Skeletal muscle satellite cell (primary cell): ENCODE measurements around the gene ABCG5. TPM values are rescaled to one million over a fixed set of nuclear protein-coding genes. Genes with fewer than 3 reads are reported as not detected.

Source experiments
- H3K27me3 ChIP-seq: 2 replicates; pipeline ENCODE4 v1.7.0; 2013; ENCODE audit warnings: low read length; ENCODE audit not compliant: control insufficient read depth, insufficient read depth
- H3K36me3 ChIP-seq: 2 replicates; pipeline ENCODE4 v1.7.0; 2013; ENCODE audit warnings: mild to moderate bottlenecking, control low read depth, low read length; ENCODE audit not compliant: insufficient read depth
- H3K4me1 ChIP-seq: 2 replicates; pipeline ENCODE4 v1.7.0; 2013; ENCODE audit warnings: low read length; ENCODE audit not compliant: control insufficient read depth, insufficient read depth
- H3K4me2 ChIP-seq: 2 replicates; pipeline ENCODE4 v1.7.0; 2013; ENCODE audit warnings: mild to moderate bottlenecking, low read length
- H3K4me3 ChIP-seq: 2 replicates; pipeline ENCODE4 v1.7.0; 2013; ENCODE audit warnings: low read length
- H3K9ac ChIP-seq: 2 replicates; pipeline ENCODE4 v1.7.0; 2013; ENCODE audit warnings: mild to moderate bottlenecking, low read depth, low read length, moderate library complexity
- H3K9me3 ChIP-seq: replicated peaks from 2 replicates; pipeline ENCODE4 v1.7.0; 2013; ENCODE audit warnings: mild to moderate bottlenecking, control low read depth, low read length
- small RNA-seq: library from RNA; depleted of rRNA; stranded (forward); fragments of <200 nt; gene quantifications from one replicate; pipeline ENCODE3, GENCODE V24; 2012

The ABCG5 gene

DNA sequence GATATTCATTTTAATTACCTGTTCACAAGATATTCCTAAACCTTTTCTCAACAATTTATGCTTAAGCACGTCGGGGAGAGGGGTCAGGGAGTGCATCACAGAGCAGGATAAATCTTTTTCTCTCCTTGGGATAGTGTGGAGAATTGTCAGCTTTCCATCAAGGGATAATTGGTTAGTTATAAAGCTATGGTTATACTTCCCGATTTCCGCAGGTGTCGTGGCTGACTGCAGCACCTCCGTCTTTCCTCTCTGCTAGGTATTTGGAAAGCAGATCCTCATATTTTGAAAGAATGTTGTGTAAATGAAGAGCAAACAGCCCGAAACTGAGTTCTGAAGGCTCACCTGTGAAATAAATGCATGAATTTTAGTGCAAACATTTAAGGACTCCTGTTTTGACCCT, 64.0 kb downstream of the ABCG5 start:
- peak overlapping the region; percentile 85 for H3K9ac ChIP-seq
- peak overlapping the region; percentile 83 for H3K4me2 ChIP-seq
- H3K36me3 ChIP-seq, result peaks cover 5% of the 10 kb centered on the region
- H3K9me3 ChIP-seq, result no peaks in the 10 kb centered on the region
- no peaks in the 10 kb centered on the region for H3K4me1 ChIP-seq
- no peaks in the 10 kb centered on the region for H3K27me3 ChIP-seq
- H3K4me3 ChIP-seq, result peak overlapping the region; percentile 90

GRCh38 chr2:43773876-43774613, 64.6 kb downstream of the ABCG5 start, which contains the start of gene DYNC2LI1:
DYNC2LI1 (plus strand) TSS chr2:43774039; CDS start chr2:43774139, 100 bp downstream.
- no peaks in the 10 kb centered on the region for H3K4me1 ChIP-seq
- peak within 1 kb of the TSS; percentile 85 for H3K9ac ChIP-seq
- H3K4me3 ChIP-seq, result peak within 1 kb of the TSS; percentile 90
- H3K27me3 ChIP-seq, result no peaks in the 10 kb centered on the region
- H3K4me2 ChIP-seq, result peak within 1 kb of the TSS; percentile 83
- no peaks in the 10 kb centered on the region for H3K9me3 ChIP-seq
- H3K36me3 ChIP-seq, result peaks cover 5% of the 10 kb centered on the region

DNA sequence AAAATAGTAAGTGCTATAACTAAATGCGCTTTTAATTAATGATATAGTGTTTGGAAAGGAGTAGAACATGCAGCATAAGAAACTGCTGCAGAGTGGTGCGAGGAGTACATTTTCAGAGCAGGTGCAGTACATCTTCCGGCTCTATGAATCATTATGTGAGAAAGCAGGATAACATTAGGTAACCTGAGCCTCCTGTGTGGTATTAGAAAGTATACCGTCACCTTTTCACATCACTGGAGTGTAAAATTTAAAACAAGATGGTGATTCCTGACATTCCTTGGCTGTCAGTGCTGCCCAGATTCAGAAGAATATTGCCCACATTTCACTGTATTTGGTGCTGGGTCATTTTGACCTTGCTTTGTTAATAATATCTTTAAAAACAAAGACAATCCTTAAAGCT, 72.6 kb downstream of the ABCG5 start:
- no peak overlapping the region for H3K4me2 ChIP-seq
- no peaks in the 10 kb centered on the region for H3K4me1 ChIP-seq
- no peak overlapping the region for H3K9ac ChIP-seq
- H3K9me3 ChIP-seq, result no peaks in the 10 kb centered on the region
- no peaks in the 10 kb centered on the region for H3K36me3 ChIP-seq
- no peak overlapping the region for H3K4me3 ChIP-seq
- H3K27me3 ChIP-seq, result no peaks in the 10 kb centered on the region

DNA sequence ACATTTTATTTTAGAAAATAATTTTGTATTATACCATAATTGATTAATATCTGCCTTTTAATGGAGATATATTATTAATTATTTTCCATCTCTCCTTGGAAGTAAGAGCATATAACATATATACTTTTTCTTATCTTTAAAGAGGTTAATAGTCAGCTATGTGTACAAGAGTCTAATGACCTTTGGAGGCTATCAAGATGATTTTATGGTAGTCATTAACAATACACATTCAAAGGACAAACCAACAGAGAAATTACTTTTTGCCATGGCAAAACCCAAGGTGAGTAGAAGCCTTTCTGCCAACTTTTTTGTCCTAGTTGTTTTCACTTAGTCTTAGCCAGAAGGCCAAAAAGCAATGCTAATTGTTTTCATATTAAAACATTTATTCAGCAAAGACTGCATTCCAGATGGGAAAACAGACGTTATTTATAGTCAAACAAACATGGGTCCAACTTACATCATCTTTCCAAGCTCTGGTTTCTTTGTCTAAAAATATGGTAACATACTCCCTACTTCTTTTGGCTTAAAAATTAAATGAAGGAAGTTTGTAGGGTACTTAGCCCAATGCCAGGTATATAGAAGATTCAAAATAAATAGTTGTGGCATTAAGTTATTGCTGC, 74.4 kb downstream of the ABCG5 start:
- H3K4me3 ChIP-seq, result no peak overlapping the region

GRCh38 chr2:43763091-43763490, 75.5 kb downstream of the ABCG5 start:
- H3K4me2 ChIP-seq, result no peak overlapping the region
- H3K9ac ChIP-seq, result no peak overlapping the region

More for the DNA sequence above, 74.4 kb downstream of the ABCG5 start:
- Histone ChIP-seq H3K27me3 (no peaks in the 10 kb centered on the region), H3K9me3 (no peaks in the 10 kb centered on the region), H3K9ac (no peak overlapping the region), H3K4me1 (peaks cover 6% of the 10 kb centered on the region), H3K36me3 (no peaks in the 10 kb centered on the region), H3K4me2 (no peak overlapping the region)

More at GRCh38 chr2:43763091-43763490, 75.5 kb downstream of the ABCG5 start:
- Histone ChIP-seq H3K36me3 (no peaks in the 10 kb centered on the region), H3K4me3 (no peak overlapping the region), H3K4me1 (peaks cover 17% of the 10 kb centered on the region), H3K27me3 (no peaks in the 10 kb centered on the region), H3K9me3 (no peaks in the 10 kb centered on the region)

Small RNA genes lying within 50 kb of the gene (small RNA-seq; reads per million reads assigned to genes)
- not detected for gene RN7SKP66
